ENCODE results near the gene CEACAM16.
"Not testable (repeated sequence)": the region's sequence is repeated elsewhere in the genome, so short reads cannot be mapped to it uniquely, and the experiment has no call there.

CEACAM16 gene

DNA sequence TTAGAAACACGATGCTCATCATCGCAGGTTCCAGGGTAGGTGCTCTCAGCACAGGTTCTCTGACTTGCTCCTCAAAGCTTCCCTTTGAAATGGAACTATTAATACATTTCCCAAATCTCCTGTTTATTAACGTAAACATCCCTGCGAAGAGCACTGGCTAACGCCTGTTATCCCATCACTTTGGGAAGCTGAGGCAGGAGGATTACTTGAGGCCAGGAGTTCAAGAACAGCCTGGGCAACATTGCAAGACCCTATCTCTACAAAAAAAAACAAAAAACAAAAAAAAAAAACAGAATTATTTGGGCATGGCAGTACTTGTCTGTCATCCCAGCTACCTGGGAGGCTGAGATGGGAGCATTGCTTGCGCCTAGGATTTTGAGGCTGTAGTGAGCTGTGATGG is 18.7 kb downstream of the CEACAM16 start:
- H3K18ac ChIP-seq (ENCODE audit: low read length) = peak overlapping the region; percentile 83
- H2BK15ac ChIP-seq (replicated peaks; ENCODE audit: low read depth) = no peak overlapping the region
- no peak overlapping the region for H3K23ac ChIP-seq (ENCODE audit: low read length)
- no peak overlapping the region for H4K5ac ChIP-seq (ENCODE audit: low read length)
- H3K4ac ChIP-seq (ENCODE audit: low read depth, low read length) = no peak overlapping the region
- H3K27ac ChIP-seq (ENCODE audit: low read depth, low read length) = no peak overlapping the region
- peak overlapping the region; percentile 92 for H2BK120ac ChIP-seq (ENCODE audit: low read depth, low read length)
- no peaks in the 10 kb centered on the region for H3K36me3 ChIP-seq (ENCODE audit: control insufficient read depth, insufficient read depth, low read length)
- H3K9ac ChIP-seq (ENCODE audit: low read length) = no peak overlapping the region
- H3K4me2 ChIP-seq (ENCODE audit: low read length) = no peak overlapping the region
- no peak overlapping the region for H3K4me3 ChIP-seq (ENCODE audit: low read length)
- no peak overlapping the region for H2BK5ac ChIP-seq (ENCODE audit: low read length)
- H3K4me1 ChIP-seq (ENCODE audit: control insufficient read depth, low read depth, low read length) = peaks cover 5% of the 10 kb centered on the region
- H3K79me2 ChIP-seq (ENCODE audit: control insufficient read depth, insufficient read depth, low read length) = no peaks in the 10 kb centered on the region
- H4K8ac ChIP-seq (ENCODE audit: low read depth, low read length) = no peak overlapping the region
- peak overlapping the region; percentile 67 for H3K56ac ChIP-seq (ENCODE audit: low read length)
- no peak overlapping the region for H2AK5ac ChIP-seq (ENCODE audit: low read length)
- no CpG with 5 or more reads among the region's 6 CpGs for WGBS (ENCODE audit: extremely low coverage, insufficient coverage, low lambda C conversion rate)
- DNase-seq = no peak
- H3K27me3 ChIP-seq (ENCODE audit: insufficient read depth, low read length, poor library complexity) = no peaks in the 10 kb centered on the region
- H3K79me1 ChIP-seq (ENCODE audit: low read length) = no peaks in the 10 kb centered on the region

DNA sequence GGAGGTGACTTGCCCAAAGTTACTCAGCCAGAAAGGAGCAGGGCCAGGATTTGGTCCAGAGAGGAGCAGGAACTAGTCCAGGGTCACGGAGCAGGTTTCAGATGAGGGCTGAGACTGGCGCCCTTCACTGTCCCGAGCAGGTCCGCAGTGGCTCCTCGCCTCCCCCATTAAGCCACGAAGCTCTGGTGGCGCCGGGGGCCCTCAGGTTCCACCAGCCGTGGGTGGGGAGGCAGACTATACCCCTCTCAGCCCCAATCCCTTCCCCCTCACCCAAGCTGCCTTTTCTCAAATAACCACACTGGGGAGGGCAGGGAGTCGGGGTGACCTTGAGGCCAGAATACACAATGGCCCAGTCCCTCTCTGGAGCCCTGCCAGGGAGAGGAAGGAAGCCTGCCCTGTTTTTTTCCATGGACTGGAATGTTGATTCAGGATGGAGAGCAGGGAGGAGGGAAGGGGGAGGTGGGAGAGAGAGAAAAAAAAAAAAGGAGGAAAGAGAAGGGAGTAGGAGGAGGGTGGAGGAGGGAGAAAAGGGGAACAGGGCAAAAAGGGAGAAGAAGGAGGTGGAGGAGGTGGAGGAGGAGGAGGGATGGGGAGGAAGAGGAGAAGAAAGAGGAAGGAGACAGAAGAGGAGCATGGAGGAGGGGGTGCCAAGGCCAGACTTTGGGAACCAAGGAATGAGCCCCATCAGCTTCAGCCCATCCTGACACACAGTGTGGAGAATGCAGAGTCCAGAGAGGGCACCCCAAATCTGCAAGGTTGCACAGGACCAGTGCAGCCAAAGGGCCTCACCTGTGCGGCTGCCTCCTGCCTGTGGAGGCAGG is 19.7 kb downstream of the CEACAM16 start:
- H3K4me2 ChIP-seq (ENCODE audit: low read length) = peak overlapping the region; percentile 46
- H3K4ac ChIP-seq (ENCODE audit: low read depth, low read length) = peak overlapping the region; percentile 90
- H3K4me3 ChIP-seq (ENCODE audit: low read length) = no peak overlapping the region
- H3K36me3 ChIP-seq (ENCODE audit: control insufficient read depth, insufficient read depth, low read length) = no peaks in the 10 kb centered on the region
- peak overlapping the region; percentile 93 for H3K56ac ChIP-seq (ENCODE audit: low read length)
- peaks cover 5% of the 10 kb centered on the region for H3K4me1 ChIP-seq (ENCODE audit: control insufficient read depth, low read depth, low read length)
- no peaks in the 10 kb centered on the region for H3K79me2 ChIP-seq (ENCODE audit: control insufficient read depth, insufficient read depth, low read length)
- no peak overlapping the region for H4K8ac ChIP-seq (ENCODE audit: low read depth, low read length)
- peak overlapping the region; percentile 77 for H3K9ac ChIP-seq (ENCODE audit: low read length)
- H2BK120ac ChIP-seq (ENCODE audit: low read depth, low read length) = peak overlapping the region; percentile 92
- H3K23ac ChIP-seq (ENCODE audit: low read length) = peak overlapping the region; percentile 66
- peak overlapping the region; percentile 71 for H4K5ac ChIP-seq (ENCODE audit: low read length)
- peak overlapping the region; percentile 83 for H3K18ac ChIP-seq (ENCODE audit: low read length)
- no peaks in the 10 kb centered on the region for H3K27me3 ChIP-seq (ENCODE audit: insufficient read depth, low read length, poor library complexity)
- H2AK5ac ChIP-seq (ENCODE audit: low read length) = peak overlapping the region; percentile 57
- DNase-seq = peak; percentile 97
- WGBS (ENCODE audit: extremely low coverage, insufficient coverage, low lambda C conversion rate) = no CpG with 5 or more reads among the region's 11 CpGs
- H2BK15ac ChIP-seq (replicated peaks; ENCODE audit: low read depth) = no peak overlapping the region
- H3K79me1 ChIP-seq (ENCODE audit: low read length) = no peaks in the 10 kb centered on the region
- peak overlapping the region; percentile 71 for H3K27ac ChIP-seq (ENCODE audit: low read depth, low read length)
- H2BK5ac ChIP-seq (ENCODE audit: low read length) = peak overlapping the region; percentile 91

DNA sequence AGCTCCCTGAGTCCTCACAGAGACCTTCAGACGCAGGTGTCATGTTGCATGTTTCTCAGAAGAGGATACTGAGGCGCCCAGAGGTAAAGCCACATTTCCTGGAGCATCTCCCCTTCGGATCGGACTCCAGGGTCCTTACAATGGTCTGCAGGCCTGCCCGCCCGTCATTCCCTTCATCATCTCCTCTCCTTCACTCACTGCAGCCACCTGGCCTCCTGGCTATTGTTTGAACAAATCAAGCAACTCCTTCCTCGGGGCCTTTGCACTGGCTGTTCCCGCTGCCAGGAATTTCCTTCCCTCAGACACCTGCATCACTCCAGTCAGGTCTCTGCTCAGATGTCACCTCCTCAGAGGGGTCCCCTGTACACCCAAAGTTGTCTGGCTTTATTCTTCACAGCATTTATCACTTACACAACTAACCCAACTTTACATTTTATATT is 20.3 kb downstream of the CEACAM16 start:
- no peak overlapping the region for H2AK5ac ChIP-seq (ENCODE audit: low read length)
- H3K4ac ChIP-seq (ENCODE audit: low read depth, low read length) = no peak overlapping the region
- H3K36me3 ChIP-seq (ENCODE audit: control insufficient read depth, insufficient read depth, low read length) = no peaks in the 10 kb centered on the region
- H3K4me1 ChIP-seq (ENCODE audit: control insufficient read depth, low read depth, low read length) = peaks cover 5% of the 10 kb centered on the region
- DNase-seq = no peak
- H3K79me1 ChIP-seq (ENCODE audit: low read length) = no peaks in the 10 kb centered on the region
- no peak overlapping the region for H3K4me3 ChIP-seq (ENCODE audit: low read length)
- no peaks in the 10 kb centered on the region for H3K27me3 ChIP-seq (ENCODE audit: insufficient read depth, low read length, poor library complexity)
- H3K56ac ChIP-seq (ENCODE audit: low read length) = peak overlapping the region; percentile 77
- no peak overlapping the region for H3K27ac ChIP-seq (ENCODE audit: low read depth, low read length)
- no peaks in the 10 kb centered on the region for H3K79me2 ChIP-seq (ENCODE audit: control insufficient read depth, insufficient read depth, low read length)
- H4K8ac ChIP-seq (ENCODE audit: low read depth, low read length) = no peak overlapping the region
- H3K4me2 ChIP-seq (ENCODE audit: low read length) = no peak overlapping the region
- no peak overlapping the region for H3K9ac ChIP-seq (ENCODE audit: low read length)
- H2BK120ac ChIP-seq (ENCODE audit: low read depth, low read length) = peak overlapping the region; percentile 69
- no peak overlapping the region for H3K18ac ChIP-seq (ENCODE audit: low read length)
- WGBS (ENCODE audit: extremely low coverage, insufficient coverage, low lambda C conversion rate) = no CpG with 5 or more reads among the region's 8 CpGs
- no peak overlapping the region for H2BK15ac ChIP-seq (replicated peaks; ENCODE audit: low read depth)
- H4K5ac ChIP-seq (ENCODE audit: low read length) = no peak overlapping the region
- H2BK5ac ChIP-seq (ENCODE audit: low read length) = no peak overlapping the region
- no peak overlapping the region for H3K23ac ChIP-seq (ENCODE audit: low read length)

DNA sequence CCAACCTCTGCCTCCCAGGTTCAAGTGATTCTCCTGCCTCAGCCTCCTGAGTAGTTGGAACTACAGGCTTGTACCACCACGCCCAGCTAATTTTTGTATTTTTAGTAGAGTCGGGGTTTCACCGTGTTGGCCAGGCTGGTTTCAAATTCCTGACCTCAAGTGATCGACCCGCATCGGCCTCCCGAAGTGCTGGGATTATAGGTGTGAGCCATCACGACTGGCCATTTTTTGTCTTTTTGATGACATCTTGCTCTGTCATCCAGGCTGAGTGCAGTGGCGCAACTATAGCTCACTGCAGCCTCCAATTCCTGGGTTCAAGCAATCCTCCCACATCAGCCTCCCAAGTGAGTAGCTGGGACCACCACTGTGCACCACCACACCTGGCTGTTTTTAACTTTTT is 21.4 kb downstream of the CEACAM16 start:
- not testable (repeated sequence) for H3K4me2 ChIP-seq (ENCODE audit: low read length); H3K27ac ChIP-seq (ENCODE audit: low read depth, low read length); H2AK5ac ChIP-seq (ENCODE audit: low read length); DNase-seq; H2BK15ac ChIP-seq (replicated peaks; ENCODE audit: low read depth); H3K18ac ChIP-seq (ENCODE audit: low read length); H3K4me3 ChIP-seq (ENCODE audit: low read length); H4K8ac ChIP-seq (ENCODE audit: low read depth, low read length); H3K36me3 ChIP-seq (ENCODE audit: control insufficient read depth, insufficient read depth, low read length); H3K4me1 ChIP-seq (ENCODE audit: control insufficient read depth, low read depth, low read length); H3K79me1 ChIP-seq (ENCODE audit: low read length); H4K5ac ChIP-seq (ENCODE audit: low read length); H3K9ac ChIP-seq (ENCODE audit: low read length); H3K79me2 ChIP-seq (ENCODE audit: control insufficient read depth, insufficient read depth, low read length); H3K23ac ChIP-seq (ENCODE audit: low read length); H2BK5ac ChIP-seq (ENCODE audit: low read length); H2BK120ac ChIP-seq (ENCODE audit: low read depth, low read length); H3K27me3 ChIP-seq (ENCODE audit: insufficient read depth, low read length, poor library complexity)
- no CpG with 5 or more reads among the region's 9 CpGs for WGBS (ENCODE audit: extremely low coverage, insufficient coverage, low lambda C conversion rate)
- Histone ChIP-seq H3K56ac (ENCODE audit: low read length) (peak overlapping the region; percentile 73), H3K4ac (ENCODE audit: low read depth, low read length) (peak overlapping the region; percentile 1)

DNA sequence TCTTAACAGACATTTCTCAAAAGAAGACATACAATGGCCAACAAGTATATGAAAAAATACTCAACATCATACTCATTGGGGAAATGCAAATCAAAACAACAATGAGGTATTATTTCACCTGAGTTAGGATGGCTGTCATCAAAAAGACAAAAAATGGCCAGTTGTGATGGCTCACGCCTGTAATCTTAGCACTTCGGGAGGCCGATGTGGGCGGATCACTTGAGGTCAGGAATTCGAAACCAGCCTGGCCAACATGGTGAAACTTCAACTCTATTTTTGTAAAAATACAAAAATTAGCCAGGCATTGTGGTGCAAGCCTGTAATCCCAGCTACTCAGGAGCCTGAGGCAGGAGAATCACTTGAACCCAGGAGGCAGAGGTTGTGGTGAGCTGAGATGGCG is 22.0 kb downstream of the CEACAM16 start:
- H3K4ac ChIP-seq (ENCODE audit: low read depth, low read length) = no peak overlapping the region
- WGBS (ENCODE audit: extremely low coverage, insufficient coverage, low lambda C conversion rate) = no CpG with 5 or more reads among the region's 6 CpGs

More for the DNA sequence above, 22.0 kb downstream of the CEACAM16 start:
- Histone ChIP-seq H3K4me1 (ENCODE audit: control insufficient read depth, low read depth, low read length) (peaks cover 5% of the 10 kb centered on the region), H3K27ac (ENCODE audit: low read depth, low read length) (no peak overlapping the region), H3K27me3 (ENCODE audit: insufficient read depth, low read length, poor library complexity) (no peaks in the 10 kb centered on the region), H4K5ac (ENCODE audit: low read length) (no peak overlapping the region), H3K79me1 (ENCODE audit: low read length) (no peaks in the 10 kb centered on the region), H3K23ac (ENCODE audit: low read length) (no peak overlapping the region), H3K4me2 (ENCODE audit: low read length) (no peak overlapping the region), H3K4me3 (ENCODE audit: low read length) (no peak overlapping the region), H3K9ac (ENCODE audit: low read length) (no peak overlapping the region), H3K18ac (ENCODE audit: low read length) (no peak overlapping the region), H3K79me2 (ENCODE audit: control insufficient read depth, insufficient read depth, low read length) (no peaks in the 10 kb centered on the region), H2AK5ac (ENCODE audit: low read length) (no peak overlapping the region), H4K8ac (ENCODE audit: low read depth, low read length) (no peak overlapping the region), H2BK15ac (replicated peaks; ENCODE audit: low read depth) (no peak overlapping the region), H3K56ac (ENCODE audit: low read length) (no peak overlapping the region), H3K36me3 (ENCODE audit: control insufficient read depth, insufficient read depth, low read length) (no peaks in the 10 kb centered on the region), H2BK5ac (ENCODE audit: low read length) (no peak overlapping the region), H2BK120ac (ENCODE audit: low read depth, low read length) (no peak overlapping the region)
- DNase-seq = no peak

Measured in mesendoderm (in vitro differentiated cells).